Panc1 (cell line): ENCODE data around the gene LRRC59. TPM values are rescaled to one million over a fixed set of nuclear protein-coding genes. Genes with fewer than 3 reads are reported as not detected.

Experiments used
- ATAC-seq: fragments of 200-7000 bp; cut with Tn5 transposase; 2 replicates; pipeline ENCODE4 v1.9.1; 2020; ENCODE audit warnings: mild to moderate bottlenecking, moderate library complexity
- BruUV-seq: library from RNA; stranded (reverse); fragments of 400-500 nt; replicated peaks from 2 replicates; lab custom pipeline; 2021; lab: Mats Ljungman, UMichigan
- CTCF ChIA-PET: fragments of 300-600 bp; sonication (Branson Sonifier 250); formaldehyde crosslinking; loops from one replicate; lab custom pipeline; 2022; ENCODE audit warnings: antibody characterized with exemption; lab: Charles Lee
- POLR2A ChIA-PET: fragments of 300-600 bp; sonication (Branson Sonifier 250); formaldehyde crosslinking; loops from one replicate; lab custom pipeline; 2022; ENCODE audit warnings: antibody characterized with exemption; lab: Charles Lee
- DNase-seq: peaks from one replicate; pipeline ENCODE4 v3.0.0-alpha.2; 2010; ENCODE audit warnings: low read depth, low spot score
- H3K27ac ChIP-seq: 2 replicates; pipeline ENCODE4 v1.5.1; 2011; ENCODE audit warnings: mild to moderate bottlenecking, low read length, inconsistent platforms
- H3K27me3 ChIP-seq: fragments of 200-500 bp; sonication (Bioruptor generic); 2 replicates; pipeline ENCODE4 v1.6.0; 2014; ENCODE audit warnings: low read length, inconsistent platforms; ENCODE audit not compliant: control insufficient read depth, insufficient read depth
- H3K36me3 ChIP-seq: fragments of 200-500 bp; sonication (Bioruptor generic); 2 replicates; pipeline ENCODE4 v1.5.1; 2014; ENCODE audit warnings: inconsistent platforms, mild to moderate bottlenecking, low read length, moderate library complexity; ENCODE audit not compliant: control insufficient read depth, insufficient read depth
- H3K4me1 ChIP-seq: 2 replicates; pipeline ENCODE4 v1.5.1; 2011; ENCODE audit warnings: inconsistent platforms, mild to moderate bottlenecking, low read length, moderate library complexity; ENCODE audit not compliant: control insufficient read depth, insufficient read depth
- H3K4me3 ChIP-seq, 2 experiments: 2 replicates each; pipeline ENCODE4 v1.5.1; 2011 to 2012; ENCODE audit warnings: low read depth in 2 of 2, low read length in 2 of 2, mild to moderate bottlenecking in 2 of 2, inconsistent platforms in 1 of 2, moderate library complexity in 1 of 2
- H3K9me3 ChIP-seq: fragments of 200-500 bp; sonication (Bioruptor generic); 2 replicates; pipeline ENCODE4 v1.5.1; 2014; ENCODE audit warnings: low read depth, mild to moderate bottlenecking, inconsistent platforms, low read length, moderate library complexity; ENCODE audit not compliant: control insufficient read depth, insufficient read depth
- CTCF ChIP-seq: fragments of 450-650 bp; IDR thresholded peaks from 2 replicates; pipeline ENCODE4 v1.5.1; 2017; ENCODE audit warnings: mild to moderate bottlenecking
- POLR2AphosphoS5 ChIP-seq: IDR thresholded peaks from 2 replicates; pipeline ENCODE4 v1.6.1; 2012; ENCODE audit warnings: mild to moderate bottlenecking, low read depth, low read length, moderate library complexity
- SIN3A ChIP-seq: IDR thresholded peaks from 2 replicates; pipeline ENCODE4 v1.6.1; 2012; ENCODE audit warnings: low read depth, mild to moderate bottlenecking, low read length, moderate library complexity, borderline replicate concordance; ENCODE audit not compliant: insufficient read depth
- TCF7L2 ChIP-seq: IDR thresholded peaks from 2 replicates; pipeline ENCODE4 v1.6.1; 2011; ENCODE audit warnings: mild to moderate bottlenecking, low read depth, low read length, inconsistent platforms
- in situ Hi-C: cut with HindIII; loops from 2 replicates; pipeline ENCODE4 v1.10.0; 2016; ENCODE audit warnings: low sequenced_read_pairs, low pct_unique_long_range_greater_than_20kb
- intact Hi-C: fragments of 100-400 bp; cut with micrococcal nuclease; formaldehyde crosslinking; loops from one replicate; pipeline ENCODE4 v1.10.0; 2022; ENCODE audit not compliant: unreplicated experiment
- total RNA-seq: library from RNA; stranded (reverse); gene quantifications from one replicate; pipeline ENCODE4 v1.2.1, GENCODE V29; 2021; ENCODE audit not compliant: unreplicated experiment
- TF ChIP-seq, protein P1 (sequence below), 2 experiments: IDR thresholded peaks; 2 replicates each; pipeline ENCODE4 v1.6.1; 2011 to 2012; ENCODE audit warnings: low read depth in 2 of 2, control low read depth in 1 of 2, low read length in 1 of 2, mild to moderate bottlenecking in 1 of 2, moderate library complexity in 1 of 2; ENCODE audit not compliant: insufficient read depth in 1 of 2

Gene LRRC59
- total RNA-seq, 1 experiment from 2014 or later = 167 TPM

- ChIA-PET POLR2A (interaction anchor here (0.6 kb wide), 1 partner anchor 26 kb away, joined by 4 read pairs; no protein-coding TSS in a partner anchor), CTCF (no interaction called here)
- DNase-seq = no peak
- Histone ChIP-seq H3K27me3 (no peaks in the 10 kb centered on the region), H3K36me3 (peaks cover 57% of the 10 kb centered on the region), H3K27ac (no peak overlapping the region), H3K9me3 (no peaks in the 10 kb centered on the region), H3K4me1 (no peaks in the 10 kb centered on the region), H3K4me3 (no peak overlapping the region)
- TF ChIP-seq POLR2AphosphoS5 (no peak; the same call in 1 of the 2 replicates), CTCF (no peak), TCF7L2 (no peak), SIN3A (no peak)
- TF ChIP-seq, protein P1, sequence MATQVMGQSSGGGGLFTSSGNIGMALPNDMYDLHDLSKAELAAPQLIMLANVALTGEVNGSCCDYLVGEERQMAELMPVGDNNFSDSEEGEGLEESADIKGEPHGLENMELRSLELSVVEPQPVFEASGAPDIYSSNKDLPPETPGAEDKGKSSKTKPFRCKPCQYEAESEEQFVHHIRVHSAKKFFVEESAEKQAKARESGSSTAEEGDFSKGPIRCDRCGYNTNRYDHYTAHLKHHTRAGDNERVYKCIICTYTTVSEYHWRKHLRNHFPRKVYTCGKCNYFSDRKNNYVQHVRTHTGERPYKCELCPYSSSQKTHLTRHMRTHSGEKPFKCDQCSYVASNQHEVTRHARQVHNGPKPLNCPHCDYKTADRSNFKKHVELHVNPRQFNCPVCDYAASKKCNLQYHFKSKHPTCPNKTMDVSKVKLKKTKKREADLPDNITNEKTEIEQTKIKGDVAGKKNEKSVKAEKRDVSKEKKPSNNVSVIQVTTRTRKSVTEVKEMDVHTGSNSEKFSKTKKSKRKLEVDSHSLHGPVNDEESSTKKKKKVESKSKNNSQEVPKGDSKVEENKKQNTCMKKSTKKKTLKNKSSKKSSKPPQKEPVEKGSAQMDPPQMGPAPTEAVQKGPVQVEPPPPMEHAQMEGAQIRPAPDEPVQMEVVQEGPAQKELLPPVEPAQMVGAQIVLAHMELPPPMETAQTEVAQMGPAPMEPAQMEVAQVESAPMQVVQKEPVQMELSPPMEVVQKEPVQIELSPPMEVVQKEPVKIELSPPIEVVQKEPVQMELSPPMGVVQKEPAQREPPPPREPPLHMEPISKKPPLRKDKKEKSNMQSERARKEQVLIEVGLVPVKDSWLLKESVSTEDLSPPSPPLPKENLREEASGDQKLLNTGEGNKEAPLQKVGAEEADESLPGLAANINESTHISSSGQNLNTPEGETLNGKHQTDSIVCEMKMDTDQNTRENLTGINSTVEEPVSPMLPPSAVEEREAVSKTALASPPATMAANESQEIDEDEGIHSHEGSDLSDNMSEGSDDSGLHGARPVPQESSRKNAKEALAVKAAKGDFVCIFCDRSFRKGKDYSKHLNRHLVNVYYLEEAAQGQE (IDR thresholded peaks at IDR 0.05; ENCODE audit: insufficient read depth in 1 of 2, low read depth in 2 of 2, low read length in 1 of 2) = no peak
- ATAC-seq = no peak
- intact Hi-C loops = no loop called here
- in situ Hi-C loops = no loop called here
- no TSS peak for BruUV-seq
Observed at GRCh38 chr17:50388728-50389127, 8.6 kb downstream of the LRRC59 start.

DNA sequence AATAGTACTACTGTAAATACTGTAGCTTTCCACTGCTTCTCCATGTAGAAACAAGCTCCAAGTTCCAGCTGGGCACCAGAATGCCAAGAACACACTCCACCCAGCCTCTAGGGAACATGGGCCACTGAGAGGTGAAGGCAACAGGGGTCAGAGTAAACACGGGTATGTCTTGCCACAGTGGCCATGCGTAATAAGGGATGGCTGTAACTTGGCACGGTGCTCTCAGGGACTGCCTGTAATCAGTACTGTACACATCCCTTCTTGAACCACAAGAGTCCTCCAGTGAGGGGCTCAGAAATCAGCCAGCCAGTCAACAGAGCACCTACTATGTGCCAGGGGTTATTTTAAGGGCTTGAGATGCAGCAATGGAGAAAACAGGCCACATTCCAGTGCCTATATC, 10.8 kb downstream of the LRRC59 start:
- in situ Hi-C loops = no loop called here
- peaks cover 51% of the 10 kb centered on the region for H3K36me3 ChIP-seq

More for the DNA sequence above, 10.8 kb downstream of the LRRC59 start:
- Histone ChIP-seq H3K27ac (no peak overlapping the region), H3K4me3 (no peak overlapping the region), H3K27me3 (no peaks in the 10 kb centered on the region), H3K4me1 (no peaks in the 10 kb centered on the region), H3K9me3 (no peaks in the 10 kb centered on the region)
- no peak for DNase-seq
- no TSS peak for BruUV-seq
- ATAC-seq = no peak
- POLR2A ChIA-PET = no interaction called here
- TF ChIP-seq POLR2AphosphoS5 (no peak), SIN3A (no peak), CTCF (no peak), TCF7L2 (no peak)
- TF ChIP-seq, protein P1 (IDR thresholded peaks at IDR 0.05; ENCODE audit: insufficient read depth in 1 of 2, low read depth in 2 of 2, low read length in 1 of 2) = no peak
- intact Hi-C loops = no loop called here
- CTCF ChIA-PET = no interaction called here
